GM12864 (cell line): ENCODE data around the gene C20orf144.
"Not testable (repeated sequence)": the region's sequence is repeated elsewhere in the genome, so short reads cannot be mapped to it uniquely, and the experiment has no call there.

ENCODE experiments used
- DNase-seq: peaks from one replicate; pipeline ENCODE4 v3.0.0-alpha.2; 2011; ENCODE audit warnings: low read depth
- H3K4me3 ChIP-seq: 2 replicates; pipeline ENCODE4 v1.5.1; 2011; ENCODE audit warnings: mild to moderate bottlenecking, low read depth, low read length, control low read depth
- TF ChIP-seq, protein P1 (sequence below): IDR thresholded peaks from 2 replicates; pipeline ENCODE4 v1.5.1; 2011; ENCODE audit warnings: low read depth, mild to moderate bottlenecking, moderate library complexity, low read length, control low read depth, inconsistent platforms; ENCODE audit errors: missing control alignments

The C20orf144 gene

DNA sequence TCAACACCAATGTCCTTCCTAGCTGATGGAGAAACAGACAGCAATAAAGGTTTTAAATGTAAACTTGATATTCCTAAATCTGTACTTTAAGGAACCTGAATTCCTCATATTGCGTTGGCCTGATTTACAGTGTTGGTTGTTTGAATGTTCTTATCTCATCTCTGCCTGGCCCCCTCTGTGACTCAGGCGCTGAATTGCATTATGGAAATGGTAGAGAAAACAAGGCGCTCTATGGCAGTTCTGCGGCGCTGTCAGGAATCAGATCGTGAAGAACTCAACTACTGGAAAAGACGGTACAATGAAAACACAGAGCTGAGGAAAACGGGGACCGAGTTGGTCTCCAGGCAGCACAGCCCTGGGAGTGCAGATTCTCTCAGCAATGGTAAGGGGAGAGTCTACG lies 32.6 kb upstream of the C20orf144 start:
- TF ChIP-seq, protein P1, sequence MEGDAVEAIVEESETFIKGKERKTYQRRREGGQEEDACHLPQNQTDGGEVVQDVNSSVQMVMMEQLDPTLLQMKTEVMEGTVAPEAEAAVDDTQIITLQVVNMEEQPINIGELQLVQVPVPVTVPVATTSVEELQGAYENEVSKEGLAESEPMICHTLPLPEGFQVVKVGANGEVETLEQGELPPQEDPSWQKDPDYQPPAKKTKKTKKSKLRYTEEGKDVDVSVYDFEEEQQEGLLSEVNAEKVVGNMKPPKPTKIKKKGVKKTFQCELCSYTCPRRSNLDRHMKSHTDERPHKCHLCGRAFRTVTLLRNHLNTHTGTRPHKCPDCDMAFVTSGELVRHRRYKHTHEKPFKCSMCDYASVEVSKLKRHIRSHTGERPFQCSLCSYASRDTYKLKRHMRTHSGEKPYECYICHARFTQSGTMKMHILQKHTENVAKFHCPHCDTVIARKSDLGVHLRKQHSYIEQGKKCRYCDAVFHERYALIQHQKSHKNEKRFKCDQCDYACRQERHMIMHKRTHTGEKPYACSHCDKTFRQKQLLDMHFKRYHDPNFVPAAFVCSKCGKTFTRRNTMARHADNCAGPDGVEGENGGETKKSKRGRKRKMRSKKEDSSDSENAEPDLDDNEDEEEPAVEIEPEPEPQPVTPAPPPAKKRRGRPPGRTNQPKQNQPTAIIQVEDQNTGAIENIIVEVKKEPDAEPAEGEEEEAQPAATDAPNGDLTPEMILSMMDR, result no peak
- DNase-seq, result no peak
- H3K4me3 ChIP-seq, result no peak overlapping the region

DNA sequence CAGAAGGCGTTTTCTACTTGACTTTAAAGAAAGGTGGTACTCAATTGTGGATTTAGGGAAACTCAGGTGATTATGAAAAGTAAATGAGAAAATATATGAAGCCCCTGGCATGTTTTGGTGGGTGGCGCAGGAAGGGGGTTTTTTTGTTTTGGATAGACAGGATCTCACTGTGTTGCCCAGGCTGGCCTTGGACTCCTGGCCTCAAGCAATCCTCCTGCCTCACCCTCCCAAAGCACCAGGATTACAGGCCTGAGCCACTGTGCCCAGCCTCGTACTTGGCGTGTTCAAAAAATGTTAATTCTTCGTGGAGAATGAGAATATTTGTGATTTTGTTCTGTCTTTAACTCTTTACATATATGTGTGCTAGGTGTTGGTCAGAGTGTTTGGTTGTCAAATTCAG lies 32.1 kb upstream of the C20orf144 start:
- TF ChIP-seq, protein P1, result no peak
- DNase-seq, result no peak
- no peak overlapping the region for H3K4me3 ChIP-seq

DNA sequence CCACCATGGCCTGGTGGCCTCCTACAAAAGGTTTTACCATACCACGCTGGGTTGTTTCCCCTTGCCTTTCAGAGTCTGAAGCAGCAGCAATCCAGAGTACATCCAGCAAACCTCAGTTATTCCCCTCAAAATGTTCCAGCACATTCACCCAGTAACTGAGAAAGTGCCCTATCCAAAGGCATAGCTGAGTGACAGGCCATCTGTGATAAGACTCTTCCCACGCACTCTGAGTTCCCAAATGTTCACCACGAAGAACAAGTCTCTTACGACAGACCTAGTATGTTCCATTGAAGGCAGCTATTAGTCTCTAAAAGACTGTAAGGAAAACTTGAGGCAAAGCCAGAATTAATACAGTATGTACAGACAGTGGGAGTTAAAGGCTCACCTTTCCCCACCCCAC lies 31.6 kb upstream of the C20orf144 start:
- TF ChIP-seq, protein P1, result no peak
- no peak overlapping the region for H3K4me3 ChIP-seq
- DNase-seq, result no peak

DNA sequence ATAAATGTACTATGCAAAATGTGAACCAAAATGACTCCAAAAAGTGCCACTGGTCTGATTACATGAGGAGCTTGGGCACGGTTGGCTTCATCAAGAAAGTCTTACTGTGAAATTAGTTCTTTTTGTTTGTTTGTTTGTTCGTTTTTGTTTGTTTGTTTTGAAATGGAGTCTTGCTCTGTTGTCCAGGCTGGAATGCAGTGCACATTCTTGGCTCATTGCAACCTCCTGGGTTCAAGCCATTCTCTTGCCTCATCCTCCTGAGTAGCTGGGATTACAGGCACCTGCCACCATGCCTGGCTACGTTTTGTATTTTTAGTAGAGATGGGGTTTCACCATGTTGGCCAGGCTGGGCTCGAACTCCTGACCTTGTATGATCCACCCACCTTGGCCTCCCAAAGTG lies 30.2 kb upstream of the C20orf144 start:
- H3K4me3 ChIP-seq, DNase-seq: not testable (repeated sequence)

DNA sequence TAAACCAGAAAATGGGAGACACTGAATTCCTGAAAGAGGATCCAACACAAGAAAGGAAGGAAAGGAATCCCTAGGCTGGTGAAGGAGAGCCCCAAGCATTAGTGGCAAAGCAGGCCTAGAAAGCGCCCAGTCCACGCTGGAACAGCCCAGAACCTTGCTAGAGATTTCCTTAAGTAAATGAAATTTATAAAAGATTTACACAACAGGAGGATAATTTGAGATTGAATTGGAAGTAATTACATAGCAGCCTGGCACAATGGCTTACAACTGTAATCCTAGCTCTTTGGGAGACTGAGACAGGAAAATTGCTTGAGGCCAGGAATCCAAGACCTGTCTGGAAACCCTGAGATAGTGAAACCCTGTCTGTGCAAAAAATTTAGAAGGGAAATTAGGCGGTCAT lies 26.8 kb upstream of the C20orf144 start:
- H3K4me3 ChIP-seq, result no peak overlapping the region
- TF ChIP-seq, protein P1, result no peak
- DNase-seq, result no peak

DNA sequence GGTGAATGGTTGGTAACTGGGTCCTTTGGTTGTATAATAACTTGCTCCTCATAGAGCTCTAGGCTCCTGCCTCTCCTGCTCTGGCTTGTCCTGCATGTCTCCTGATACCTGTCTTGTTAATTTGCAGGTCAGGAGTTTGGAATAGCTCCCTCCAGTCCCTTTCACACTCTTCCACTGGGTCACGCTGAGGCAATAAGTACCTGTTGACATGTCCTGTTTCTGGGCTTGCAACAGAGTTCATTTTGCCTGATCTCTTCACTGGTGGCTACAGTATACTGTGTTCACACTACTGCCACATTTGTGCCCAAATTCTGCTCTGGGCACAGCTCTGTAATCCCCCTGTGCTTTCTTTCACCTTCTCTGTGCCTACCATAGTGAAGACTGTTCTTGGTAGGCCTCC lies 25.4 kb upstream of the C20orf144 start:
- no peak overlapping the region for H3K4me3 ChIP-seq
- DNase-seq, result no peak
- TF ChIP-seq, protein P1, result no peak

DNA sequence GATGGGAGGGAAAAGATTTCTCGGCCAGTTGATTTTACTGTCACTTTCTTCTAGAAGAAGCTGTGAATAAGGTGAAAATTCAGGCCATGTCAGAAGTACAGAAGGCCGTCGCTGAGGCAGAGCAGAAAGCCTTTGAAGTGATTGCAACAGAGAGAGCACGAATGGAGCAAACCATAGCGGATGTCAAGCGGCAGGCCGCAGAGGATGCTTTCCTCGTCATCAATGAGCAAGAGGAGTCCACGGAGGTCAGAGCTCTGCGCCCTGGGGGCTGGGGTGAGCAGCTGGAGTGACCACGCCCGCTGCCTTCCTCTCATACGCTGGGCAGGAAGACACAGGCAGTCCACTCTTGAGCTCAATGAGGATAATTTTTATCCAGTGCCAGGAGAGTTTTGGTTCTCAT lies 21.8 kb upstream of the C20orf144 start:
- H3K4me3 ChIP-seq, result no peak overlapping the region
- TF ChIP-seq, protein P1, result no peak
- DNase-seq, result no peak

DNA sequence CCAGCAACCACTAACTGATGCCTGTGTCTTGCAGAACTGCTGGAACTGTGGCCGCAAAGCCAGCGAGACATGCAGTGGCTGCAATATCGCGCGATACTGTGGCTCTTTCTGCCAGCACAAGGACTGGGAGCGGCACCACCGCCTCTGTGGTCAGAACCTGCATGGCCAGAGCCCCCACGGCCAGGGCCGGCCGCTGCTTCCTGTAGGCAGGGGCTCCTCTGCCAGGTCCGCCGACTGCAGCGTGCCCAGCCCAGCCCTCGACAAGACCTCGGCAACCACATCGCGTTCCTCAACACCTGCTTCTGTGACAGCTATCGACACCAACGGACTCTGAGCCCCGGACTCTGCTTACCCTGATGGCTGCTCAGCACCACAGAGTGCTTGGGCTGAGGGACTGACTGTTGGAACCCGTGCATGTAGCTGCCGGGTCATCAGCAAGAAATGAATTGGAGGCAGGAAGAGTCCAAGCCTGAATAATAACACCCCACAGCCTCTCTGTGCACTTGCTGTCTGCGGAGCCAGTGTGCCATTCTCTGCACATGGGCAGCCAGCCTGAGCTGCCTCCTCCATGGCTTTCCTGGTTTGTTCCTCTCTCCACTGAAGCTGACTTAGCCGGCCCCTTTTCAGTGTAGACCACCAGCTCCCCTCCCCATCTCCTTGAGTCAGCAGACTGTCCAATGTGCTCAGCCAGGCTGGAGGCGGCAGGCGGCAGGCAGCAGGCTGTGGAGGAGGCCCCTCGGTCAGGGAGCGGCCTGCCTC lies 17.6 kb upstream of the C20orf144 start:
- no peak overlapping the region for H3K4me3 ChIP-seq
- TF ChIP-seq, protein P1, result no peak
- no peak for DNase-seq
